HG02884 (cell line): ENCODE measurements around the gene LRP8.

Source experiments
- ATAC-seq: cut with Tn5 transposase; IDR thresholded peaks from one replicate; pipeline ENCODE4 v1.9.1; 2021; ENCODE audit warnings: mild to moderate bottlenecking, moderate library complexity; ENCODE audit not compliant: unreplicated experiment

The LRP8 gene

GRCh38 chr1:53341521-53341895, 13.6 kb upstream of the LRP8 start:
- ATAC-seq = no peak

- ATAC-seq = no peak
Measured at GRCh38 chr1:53340660-53341520, 13.0 kb upstream of the LRP8 start.

GRCh38 chr1:53339736-53340635, 12.1 kb upstream of the LRP8 start:
- ATAC-seq = no peak

DNA sequence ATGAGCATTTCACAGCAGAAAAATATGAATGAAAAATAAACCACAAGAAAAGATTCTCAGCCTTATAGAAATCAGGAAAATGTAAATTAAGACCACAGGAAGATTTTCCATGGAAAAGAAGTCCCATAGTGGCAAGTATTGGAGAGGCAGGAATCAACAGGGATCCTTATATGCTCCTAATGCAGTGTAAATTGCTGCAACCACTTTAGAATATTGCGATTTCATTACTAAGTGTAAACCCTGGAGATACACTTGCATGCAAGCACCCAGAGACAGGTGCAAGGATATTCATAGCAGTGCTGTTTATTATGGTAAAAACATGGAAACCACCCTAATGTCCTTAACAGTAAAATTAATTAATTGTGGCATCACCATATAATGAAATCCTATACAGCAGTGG, 10.6 kb upstream of the LRP8 start:
- ATAC-seq = no peak

DNA sequence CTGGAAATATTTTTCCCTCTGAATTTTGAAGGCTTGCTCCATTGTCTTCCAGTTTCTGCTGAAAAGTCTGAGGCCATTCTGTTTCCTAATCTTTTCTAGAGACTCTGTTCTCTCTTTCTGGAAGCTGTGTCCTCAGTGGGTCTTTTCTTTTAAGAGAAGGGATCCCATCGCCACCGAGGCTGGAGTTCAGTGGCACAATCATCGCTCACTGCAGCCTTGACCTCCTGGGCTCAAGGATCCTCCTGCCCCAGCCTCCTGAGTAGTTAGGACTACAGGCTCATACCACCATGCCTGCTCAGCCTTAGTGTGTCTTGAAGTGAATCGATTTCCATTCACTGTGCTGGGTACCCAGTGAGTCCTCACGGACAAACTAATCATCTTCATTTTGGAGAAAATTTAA, 9.6 kb upstream of the LRP8 start:
- ATAC-seq = no peak

DNA sequence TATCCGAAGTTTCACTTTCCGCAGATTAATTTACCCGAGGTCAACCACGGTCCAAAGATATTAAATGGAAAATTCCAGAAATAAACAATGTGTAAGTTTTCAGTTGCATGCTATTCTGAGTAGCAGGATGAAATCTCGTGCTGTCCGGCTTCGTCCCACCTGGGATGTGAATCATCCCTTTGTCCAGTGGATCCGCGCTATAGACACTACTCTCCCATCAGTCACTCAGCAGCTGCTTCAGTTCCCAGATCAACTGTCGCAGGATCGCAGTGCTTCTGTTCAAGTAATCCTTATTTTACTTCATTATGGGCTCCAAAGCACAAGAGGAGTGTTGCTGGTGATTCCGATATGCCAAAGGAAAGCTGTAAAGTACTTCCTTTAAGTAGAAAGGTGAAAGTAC, 8.3 kb upstream of the LRP8 start:
- ATAC-seq = no peak

DNA sequence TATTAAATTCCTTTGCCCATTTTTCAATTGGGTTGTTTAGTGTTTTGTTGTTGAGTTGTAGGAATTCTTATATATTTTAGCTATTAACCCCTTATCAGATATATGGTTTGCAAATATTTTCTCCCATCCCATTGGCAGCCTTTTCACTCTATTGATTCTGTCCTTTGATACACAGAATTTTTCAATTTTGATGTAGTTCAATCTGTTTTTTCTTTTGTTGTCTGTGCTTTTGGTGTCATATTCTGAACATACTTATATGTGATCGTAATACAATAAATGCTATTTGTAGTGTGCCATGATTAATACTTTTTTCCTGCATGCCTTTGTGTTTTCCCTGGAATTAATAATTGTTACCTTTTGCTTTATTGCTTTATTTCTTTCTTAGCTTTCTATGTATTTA, 7.8 kb upstream of the LRP8 start:
- ATAC-seq = no peak

GRCh38 chr1:53334781-53335180, 6.9 kb upstream of the LRP8 start:
- ATAC-seq = no peak

GRCh38 chr1:53334312-53334711, 6.4 kb upstream of the LRP8 start:
- ATAC-seq = no peak

DNA sequence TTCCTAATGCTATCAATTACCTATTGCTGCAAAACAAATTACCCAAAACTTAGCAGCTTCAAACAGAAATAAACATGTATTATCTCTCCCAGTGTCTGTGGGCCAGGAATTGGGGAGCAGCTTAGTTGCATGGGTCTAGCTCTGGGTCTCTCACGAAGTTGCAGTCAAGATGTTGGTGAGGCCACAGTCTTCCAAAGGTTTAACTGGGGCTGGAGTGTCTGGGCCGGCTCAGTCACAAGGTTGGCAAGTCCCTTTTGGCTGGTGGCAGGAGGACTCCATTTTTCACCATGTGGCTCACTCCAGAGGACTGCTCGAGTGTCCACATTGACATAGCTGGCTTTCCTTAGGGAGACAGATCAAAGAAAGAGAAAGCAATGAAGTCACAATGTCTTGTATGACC, 5.0 kb upstream of the LRP8 start:
- ATAC-seq = no peak

- no peak for ATAC-seq
Measured at GRCh38 chr1:53332186-53332564, 4.3 kb upstream of the LRP8 start.

- ATAC-seq = no peak
Measured at GRCh38 chr1:53331446-53332185, 3.7 kb upstream of the LRP8 start.

- no peak for ATAC-seq
Measured at GRCh38 chr1:53330819-53331218, 2.9 kb upstream of the LRP8 start.

DNA sequence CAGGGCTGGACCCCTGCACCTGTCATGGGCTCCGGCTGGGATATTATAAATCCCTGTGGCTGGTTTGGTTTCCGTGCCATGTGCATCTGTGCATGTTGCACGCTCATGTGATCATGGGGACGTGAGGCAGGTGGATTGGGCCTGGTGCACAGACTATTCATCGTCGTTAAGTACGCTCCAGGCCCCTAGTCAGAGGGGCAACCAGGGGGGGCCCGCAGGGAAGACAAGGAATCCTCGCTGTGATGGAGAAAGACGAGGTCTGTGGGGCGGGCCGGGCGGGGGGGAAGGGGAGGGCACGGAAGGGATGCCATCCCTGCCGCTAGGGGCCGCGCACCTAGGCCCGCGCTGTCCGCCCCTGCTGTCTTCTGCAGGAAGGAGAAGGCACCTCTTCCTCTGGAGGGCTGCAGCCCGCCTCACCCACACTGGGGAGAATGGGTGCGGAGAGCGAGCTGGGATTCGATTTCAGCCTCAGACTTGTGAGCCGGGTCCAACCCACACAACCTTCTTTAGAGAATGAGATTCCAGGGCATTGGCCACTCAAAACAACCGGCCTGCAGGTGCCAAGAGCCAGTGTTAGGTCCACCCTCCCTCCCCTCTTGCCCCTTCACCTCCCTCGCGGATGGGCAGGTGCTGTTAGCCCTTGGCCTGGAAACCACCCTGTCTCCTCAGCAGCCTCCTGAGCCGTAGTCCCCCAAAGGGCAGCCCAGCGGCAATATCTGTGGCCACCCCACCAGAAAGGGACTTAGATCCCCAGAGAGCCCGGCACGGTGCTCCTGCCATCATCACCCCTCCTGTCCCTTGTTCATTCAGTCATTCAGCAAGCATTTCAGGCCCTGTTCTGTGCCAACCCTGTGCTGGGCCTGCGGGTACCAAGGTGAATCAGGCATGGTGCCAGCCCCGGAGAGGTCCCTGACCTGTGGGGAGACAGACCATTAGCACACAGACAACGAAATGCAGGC, 950 bp upstream of the LRP8 start:
- no peak for ATAC-seq

DNA sequence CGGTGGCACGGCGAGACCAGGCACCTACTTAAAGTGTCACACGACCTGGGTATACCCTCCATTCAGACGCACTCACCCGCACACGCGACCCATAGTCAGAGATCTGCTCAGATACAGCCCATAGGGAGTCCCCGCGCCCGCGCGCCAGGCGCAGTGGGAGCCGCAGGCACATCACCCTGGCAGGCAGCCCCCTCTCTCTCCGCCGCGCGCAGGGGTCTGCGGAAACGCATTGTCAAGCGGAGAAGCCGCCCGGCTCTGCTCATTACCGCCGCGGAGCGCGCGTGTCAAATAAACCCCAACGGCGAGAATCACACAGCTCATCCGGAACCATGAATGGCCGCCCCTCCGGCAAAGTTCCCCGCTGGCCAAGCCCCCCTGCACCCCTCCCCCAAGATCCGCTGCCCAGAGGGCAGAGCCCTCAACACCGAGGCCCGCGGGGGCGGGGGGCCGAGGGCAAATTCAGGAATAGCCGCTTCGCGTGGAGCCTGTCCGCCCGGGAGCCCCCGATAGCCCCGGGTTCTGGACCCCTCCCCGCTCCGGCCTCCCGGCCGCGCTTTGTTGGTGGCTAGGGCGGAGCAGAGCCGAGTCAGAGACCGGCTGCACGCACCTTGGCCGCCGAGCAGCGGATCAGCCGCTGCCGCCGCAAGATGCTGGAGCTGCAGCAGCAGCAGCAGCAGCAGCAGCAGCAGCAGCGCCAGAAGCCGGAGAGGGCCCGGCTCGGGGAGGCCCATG, 522 bp downstream of the LRP8 start:
- no peak for ATAC-seq

DNA sequence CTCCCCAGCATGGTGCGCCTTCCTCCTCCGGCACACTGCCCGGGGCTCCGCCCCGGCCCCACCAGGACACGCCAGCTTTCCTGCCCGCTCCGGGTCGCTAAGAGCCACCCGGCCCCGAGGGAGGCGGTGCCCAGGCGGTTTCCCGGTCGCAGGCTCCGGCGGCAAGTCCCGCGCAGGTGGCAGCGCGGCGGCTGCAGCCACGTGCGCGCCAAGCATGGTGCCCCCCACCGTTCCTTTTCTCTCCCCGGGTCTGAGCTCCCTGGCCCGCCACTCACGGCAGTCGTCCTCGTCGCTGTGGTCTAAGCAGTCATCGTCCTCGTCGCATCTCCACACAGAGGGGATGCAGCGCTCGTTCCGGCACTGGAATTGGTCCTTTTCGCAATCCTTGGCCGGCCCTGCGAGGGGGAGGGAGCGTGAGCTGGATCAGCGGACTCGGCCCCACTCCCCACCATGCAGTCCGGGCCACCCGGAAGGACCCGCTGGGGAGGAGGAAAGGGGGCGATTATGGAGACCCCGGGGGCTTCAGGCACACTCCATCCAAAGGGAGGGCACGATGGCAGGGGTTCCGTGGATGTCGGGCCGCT, 1.2 kb downstream of the LRP8 start:
- peak; percentile 21 for ATAC-seq

DNA sequence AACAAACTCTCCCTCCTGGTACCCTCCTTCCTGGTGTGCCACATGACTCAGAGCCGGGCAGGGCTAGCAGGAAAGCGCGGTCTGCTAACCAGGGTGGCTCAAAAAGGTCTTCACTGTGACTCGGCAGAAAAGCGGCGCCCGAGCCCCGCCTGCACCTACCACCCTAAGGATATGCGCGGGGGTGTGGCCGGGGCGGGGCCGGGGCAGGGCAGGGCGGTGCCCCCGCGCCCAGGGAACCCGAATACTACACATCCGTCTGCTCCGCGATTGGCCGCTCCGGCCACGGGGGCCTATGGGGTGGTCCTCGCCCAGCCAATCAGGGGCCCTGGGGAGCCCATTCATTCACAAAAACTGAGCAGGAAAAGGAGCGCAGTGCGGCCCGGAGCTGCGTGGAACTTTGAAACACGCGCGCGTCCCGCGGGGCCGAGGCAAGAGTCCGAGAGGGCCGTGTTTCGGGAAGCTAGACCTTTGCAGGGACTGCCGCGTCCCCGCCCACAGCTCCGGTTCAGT, 1.7 kb downstream of the LRP8 start:
- ATAC-seq = peak; percentile 86

DNA sequence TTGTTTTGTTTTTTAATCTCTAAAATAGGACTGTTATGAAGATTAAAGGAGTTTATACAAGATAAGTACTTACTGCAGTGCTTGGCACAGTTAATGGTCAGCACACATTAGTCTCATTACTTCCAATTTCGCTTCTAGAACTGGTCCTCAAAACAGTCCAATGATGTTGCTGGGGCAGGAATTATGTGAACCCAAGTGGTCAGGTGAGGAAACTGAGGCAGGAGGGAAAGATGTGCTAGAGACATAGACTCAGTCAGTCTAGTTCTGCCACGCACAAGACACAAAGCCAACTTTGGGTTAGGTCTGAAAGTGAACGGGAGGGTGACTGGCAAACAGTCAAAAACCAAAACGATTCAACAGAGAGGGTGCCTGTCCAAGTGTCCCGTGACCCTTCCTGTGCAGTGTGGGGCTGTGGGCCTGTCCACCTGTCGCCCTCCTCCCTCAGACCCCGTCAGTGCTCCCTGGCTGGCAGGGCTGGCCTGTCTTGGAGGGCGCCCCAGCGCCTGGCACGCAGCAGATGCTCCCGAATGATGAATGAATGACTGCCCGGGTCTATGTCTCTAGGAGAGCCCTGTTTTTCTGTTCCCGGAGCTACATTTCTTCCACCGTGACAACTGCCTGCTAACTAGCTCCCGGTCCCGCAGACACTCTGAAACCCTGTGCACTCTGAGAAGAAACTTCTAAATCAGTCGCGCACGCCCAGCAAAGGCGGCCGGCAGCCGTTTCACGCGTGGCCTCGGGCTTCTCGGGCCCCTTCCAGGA, 2.4 kb downstream of the LRP8 start:
- no peak for ATAC-seq
